Trophoblast cell (in vitro differentiated cells and primary cell): ENCODE results near the gene NHLH2.

Experiments used
- DNase-seq, 2 donors: peaks; one replicate each; pipeline ENCODE4 v3.0.0-alpha.2; 2016
- H2AFZ ChIP-seq: 2 replicates; pipeline ENCODE4 v1.6.1; 2013; ENCODE audit warnings: low read length, moderate library complexity, mild to moderate bottlenecking; ENCODE audit not compliant: insufficient read depth, poor library complexity
- H2AK5ac ChIP-seq: 2 replicates; pipeline ENCODE4 v1.6.1; 2013; ENCODE audit warnings: mild to moderate bottlenecking, low read length
- H2BK120ac ChIP-seq: 2 replicates; pipeline ENCODE4 v1.6.1; 2013; ENCODE audit warnings: low read length, mild to moderate bottlenecking, moderate library complexity; ENCODE audit not compliant: insufficient read depth, poor library complexity
- H2BK12ac ChIP-seq: 2 replicates; pipeline ENCODE4 v1.6.1; 2013; ENCODE audit warnings: mild to moderate bottlenecking, low read length, moderate library complexity
- H2BK5ac ChIP-seq: 2 replicates; pipeline ENCODE4 v1.6.1; 2013; ENCODE audit warnings: low read length, low read depth, moderate library complexity, mild to moderate bottlenecking; ENCODE audit not compliant: poor library complexity
- H3K14ac ChIP-seq: 2 replicates; pipeline ENCODE4 v1.6.1; 2013; ENCODE audit warnings: mild to moderate bottlenecking, low read length
- H3K18ac ChIP-seq: 2 replicates; pipeline ENCODE4 v1.6.1; 2013; ENCODE audit warnings: mild to moderate bottlenecking, low read length
- H3K23ac ChIP-seq: 2 replicates; pipeline ENCODE4 v1.6.1; 2013; ENCODE audit warnings: low read length
- H3K27ac ChIP-seq: 2 replicates; pipeline ENCODE4 v1.5.1; 2013; ENCODE audit warnings: low read depth, mild to moderate bottlenecking, inconsistent platforms, low read length, moderate library complexity
- H3K27me3 ChIP-seq: 2 replicates; pipeline ENCODE4 v1.6.1; 2013; ENCODE audit warnings: inconsistent platforms, mild to moderate bottlenecking, low read length, moderate library complexity; ENCODE audit not compliant: insufficient read depth
- H3K36me3 ChIP-seq, 2 experiments: 1 replicate in 1 of 2; 2 replicates in 1 of 2; pipeline ENCODE4 v1.6.1; 2013; ENCODE audit warnings: low read length in 2 of 2, mild to moderate bottlenecking in 2 of 2, moderate library complexity in 1 of 2; ENCODE audit not compliant: insufficient read depth in 2 of 2, control insufficient read depth in 1 of 2
- H3K4ac ChIP-seq: 2 replicates; pipeline ENCODE4 v1.6.1; 2013; ENCODE audit warnings: low read depth, mild to moderate bottlenecking, low read length, moderate library complexity
- H3K4me1 ChIP-seq, 2 experiments: 1 replicate in 1 of 2; 2 replicates in 1 of 2; pipeline ENCODE4 v1.6.1; 2013; ENCODE audit warnings: low read length in 2 of 2, mild to moderate bottlenecking in 2 of 2, moderate library complexity in 1 of 2; ENCODE audit not compliant: insufficient read depth in 2 of 2, control insufficient read depth in 1 of 2
- H3K4me2 ChIP-seq: 2 replicates; pipeline ENCODE4 v1.6.1; 2013; ENCODE audit warnings: inconsistent platforms, mild to moderate bottlenecking, low read length, moderate library complexity
- H3K4me3 ChIP-seq: 2 replicates; pipeline ENCODE4 v1.5.1; 2013; ENCODE audit warnings: mild to moderate bottlenecking, low read depth, low read length, inconsistent platforms
- H3K79me1 ChIP-seq: one replicate; pipeline ENCODE4 v1.6.1; 2013; ENCODE audit warnings: low read length
- H3K79me2 ChIP-seq: 2 replicates; pipeline ENCODE4 v1.6.1; 2013; ENCODE audit warnings: low read length, mild to moderate bottlenecking; ENCODE audit not compliant: control insufficient read depth, insufficient read depth, poor library complexity
- H3K9ac ChIP-seq: 2 replicates; pipeline ENCODE4 v1.6.1; 2013; ENCODE audit warnings: mild to moderate bottlenecking, low read length
- H3K9me3 ChIP-seq: 2 replicates; pipeline ENCODE4 v1.6.1; 2013; ENCODE audit warnings: low read depth, mild to moderate bottlenecking, control low read depth, inconsistent platforms, low read length; ENCODE audit not compliant: insufficient read depth
- H4K12ac ChIP-seq: 2 replicates; pipeline ENCODE4 v1.6.1; 2013; ENCODE audit warnings: low read depth, mild to moderate bottlenecking, low read length, moderate library complexity
- H4K8ac ChIP-seq: 2 replicates; pipeline ENCODE4 v1.6.1; 2013; ENCODE audit warnings: low read depth, mild to moderate bottlenecking, low read length, moderate library complexity
- H4K91ac ChIP-seq: one replicate; pipeline ENCODE4 v1.6.1; 2013; ENCODE audit warnings: low read depth, mild to moderate bottlenecking, low read length, moderate library complexity
- WGBS: extraction: QIAGEN DNeasy Blood & Tissue Kit; methylation state at CpG from one replicate; pipeline ENCODE4 v1.1.7; 2013; ENCODE audit warnings: missing lambda C conversion rate; ENCODE audit not compliant: insufficient read length, insufficient coverage; ENCODE audit errors: extremely low coverage; 5-methylcytosine and 5-hydroxymethylcytosine counted together

The NHLH2 gene

GRCh38 chr1:115796036-115796435 lies 44.9 kb downstream of the NHLH2 start:
- no peak overlapping the region for H3K4me2 ChIP-seq
- no CpG with 5 or more reads among the region's 6 CpGs for WGBS

DNA sequence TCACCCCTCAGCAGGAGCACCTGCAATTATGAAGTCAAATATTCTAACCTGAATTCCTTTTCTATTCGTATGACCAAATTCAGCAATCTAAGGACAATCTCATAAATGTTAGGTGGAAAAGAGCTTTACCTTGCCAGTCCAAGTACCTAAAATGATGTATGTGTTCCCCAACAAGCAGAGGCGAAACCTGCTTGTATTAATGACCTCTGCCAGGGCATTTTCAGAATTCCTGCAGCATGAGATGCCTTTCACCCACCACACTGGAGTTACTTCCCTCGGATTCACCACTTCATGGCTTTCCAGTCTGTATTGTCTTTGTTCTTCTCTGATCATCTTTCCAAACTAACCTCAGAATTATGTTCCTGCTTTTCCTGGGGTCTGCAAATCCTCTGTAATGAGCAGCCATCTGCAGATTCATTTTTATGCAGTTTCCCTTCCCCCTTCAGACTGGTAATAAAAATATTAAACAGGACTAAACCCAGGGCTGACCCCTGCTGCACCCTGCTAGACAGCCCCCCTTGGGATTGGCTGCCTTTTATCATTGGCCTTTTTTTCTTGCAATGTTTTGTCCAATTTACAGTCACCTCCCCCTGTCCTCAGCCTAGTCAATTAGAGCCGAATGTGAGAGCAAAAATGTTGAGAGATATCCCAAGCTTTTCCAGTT lies 45.8 kb downstream of the NHLH2 start:
- Histone ChIP-seq H4K91ac (no peak overlapping the region), H2BK120ac (no peak overlapping the region), H3K27me3 (no peaks in the 10 kb centered on the region), H3K23ac (no peak overlapping the region), H3K36me3 (no peaks in the 10 kb centered on the region), H3K4me3 (no peak overlapping the region), H3K79me2 (no peaks in the 10 kb centered on the region), H2AFZ (no peak overlapping the region), H3K4me1 (peaks cover 0 to 7% of the 10 kb centered on the region in 2 experiments), H3K9me3 (no peaks in the 10 kb centered on the region), H2BK12ac (no peak overlapping the region), H4K8ac (no peak overlapping the region), H3K9ac (no peak overlapping the region), H2BK5ac (no peak overlapping the region), H3K79me1 (peaks cover 1% of the 10 kb centered on the region), H2AK5ac (no peak overlapping the region), H3K18ac (no peak overlapping the region), H3K14ac (no peak overlapping the region), H3K4me2 (no peak overlapping the region), H3K4ac (no peak overlapping the region), H3K27ac (no peak overlapping the region), H4K12ac (no peak overlapping the region)
- no CpG with 5 or more reads among the region's 4 CpGs for WGBS
- no peak for DNase-seq

More at GRCh38 chr1:115796036-115796435, 44.9 kb downstream of the NHLH2 start:
- Histone ChIP-seq H3K18ac (no peak overlapping the region), H3K27me3 (no peaks in the 10 kb centered on the region), H3K36me3 (no peaks in the 10 kb centered on the region), H3K4ac (no peak overlapping the region), H3K9me3 (no peaks in the 10 kb centered on the region), H3K4me3 (no peak overlapping the region), H3K9ac (no peak overlapping the region), H3K79me2 (no peaks in the 10 kb centered on the region), H2AFZ (no peak overlapping the region), H3K27ac (no peak overlapping the region), H2BK5ac (no peak overlapping the region), H3K79me1 (no peaks in the 10 kb centered on the region), H4K91ac (no peak overlapping the region), H2BK120ac (no peak overlapping the region), H4K8ac (no peak overlapping the region), H2BK12ac (no peak overlapping the region), H2AK5ac (no peak overlapping the region), H3K4me1 (peaks cover 0 to 3% of the 10 kb centered on the region in 2 experiments), H3K23ac (no peak overlapping the region), H4K12ac (no peak overlapping the region), H3K14ac (no peak overlapping the region)
- no peak for DNase-seq

DNA sequence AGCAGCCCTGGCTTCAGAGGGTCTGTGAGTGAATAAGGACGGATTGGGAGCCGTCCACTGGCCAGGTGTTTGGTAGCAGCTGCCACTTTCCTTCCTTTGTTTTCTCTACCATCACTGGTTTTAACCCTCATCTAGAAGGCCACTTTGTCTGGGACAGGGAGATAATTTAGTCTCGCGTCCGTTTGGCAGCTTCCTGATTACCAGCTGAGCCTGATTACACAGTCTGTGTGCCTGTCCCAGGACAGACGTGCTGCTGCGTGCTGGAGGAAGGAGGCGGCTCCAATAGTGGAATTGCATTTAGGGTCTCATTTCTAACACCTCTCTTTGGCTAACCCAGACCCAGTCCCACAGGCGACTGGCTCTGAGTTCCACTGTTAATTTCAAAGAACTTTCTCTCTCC lies 47.8 kb downstream of the NHLH2 start:
- Histone ChIP-seq H2BK12ac (no peak overlapping the region), H3K18ac (no peak overlapping the region), H3K36me3 (no peaks in the 10 kb centered on the region), H4K8ac (no peak overlapping the region), H2BK5ac (no peak overlapping the region), H4K12ac (no peak overlapping the region), H2AFZ (no peak overlapping the region), H3K4me3 (no peak overlapping the region), H2BK120ac (no peak overlapping the region), H3K27me3 (no peaks in the 10 kb centered on the region), H3K4ac (no peak overlapping the region), H2AK5ac (no peak overlapping the region), H3K4me1 (peaks cover 0 to 7% of the 10 kb centered on the region in 2 experiments), H4K91ac (no peak overlapping the region), H3K9me3 (no peaks in the 10 kb centered on the region), H3K9ac (no peak overlapping the region), H3K79me1 (peaks cover 2% of the 10 kb centered on the region), H3K23ac (no peak overlapping the region), H3K4me2 (no peak overlapping the region), H3K79me2 (no peaks in the 10 kb centered on the region), H3K14ac (no peak overlapping the region), H3K27ac (no peak overlapping the region)
- no peak for DNase-seq
- no CpG with 5 or more reads among the region's 9 CpGs for WGBS

GRCh38 chr1:115791816-115792215 lies 49.1 kb downstream of the NHLH2 start:
- Histone ChIP-seq H3K4me2 (no peak overlapping the region), H3K23ac (no peak overlapping the region), H3K9me3 (no peaks in the 10 kb centered on the region), H4K91ac (no peak overlapping the region), H3K9ac (no peak overlapping the region), H3K27me3 (no peaks in the 10 kb centered on the region), H2BK12ac (no peak overlapping the region), H3K79me2 (no peaks in the 10 kb centered on the region), H2AK5ac (no peak overlapping the region), H2BK5ac (no peak overlapping the region), H3K36me3 (no peaks in the 10 kb centered on the region), H3K4me3 (no peak overlapping the region), H3K18ac (no peak overlapping the region), H3K14ac (no peak overlapping the region), H3K27ac (no peak overlapping the region), H2BK120ac (no peak overlapping the region), H3K4me1 (peaks cover 0 to 7% of the 10 kb centered on the region in 2 experiments), H4K8ac (no peak overlapping the region), H2AFZ (no peak overlapping the region), H4K12ac (no peak overlapping the region), H3K4ac (no peak overlapping the region), H3K79me1 (peaks cover 2% of the 10 kb centered on the region)
- DNase-seq, result peak; percentile 31 to 79
- WGBS, result no CpG with 5 or more reads among the region's 3 CpGs
